Endothelial cell of umbilical vein (primary cell): ENCODE measurements around the gene ZMIZ1.

Source experiments
- CTCF ChIP-seq, 2 donors: IDR thresholded peaks; 1 replicate in 1 of 2; 2 replicates in 1 of 2; pipeline ENCODE4 v1.5.1; 2011; ENCODE audit warnings: low read length in 2 of 2, mild to moderate bottlenecking in 2 of 2, moderate library complexity in 2 of 2, control low read depth in 1 of 2, inconsistent platforms in 1 of 2, low read depth in 1 of 2; ENCODE audit not compliant: insufficient read depth in 1 of 2; ENCODE audit errors: extremely low read depth in 1 of 2
- JUN ChIP-seq: IDR thresholded peaks from 2 replicates; pipeline ENCODE4 v1.6.1; 2011; ENCODE audit warnings: borderline replicate concordance, low read depth; ENCODE audit not compliant: insufficient read length, insufficient read depth
- MYC ChIP-seq: IDR thresholded peaks from one replicate; pipeline ENCODE4 v1.6.1; 2011; ENCODE audit warnings: mild to moderate bottlenecking, low read depth, low read length
- POLR2A ChIP-seq: IDR thresholded peaks from 2 replicates; pipeline ENCODE4 v1.6.1; 2012; ENCODE audit warnings: low read depth, mild to moderate bottlenecking, control low read depth, low read length
- POLR2AphosphoS5 ChIP-seq: IDR thresholded peaks from 2 replicates; pipeline ENCODE4 v1.6.1; 2012; ENCODE audit warnings: low read depth, mild to moderate bottlenecking, control low read depth, low read length, moderate library complexity; ENCODE audit not compliant: insufficient read depth

- TF ChIP-seq CTCF (IDR thresholded peaks at IDR 0.05; ENCODE audit: extremely low read depth in 1 of 2, insufficient read depth in 1 of 2, low read depth in 1 of 2, low read length in 2 of 2) (no peak), POLR2A (no peak), POLR2AphosphoS5 (no peak), JUN (no peak), MYC (no peak)
Measured at GRCh38 chr10:79170993-79171392, 102.2 kb downstream of the ZMIZ1 start.
